GM21737 (cell line): ENCODE data around the gene GGCX.

Experiments used
- ATAC-seq: cut with Tn5 transposase; IDR thresholded peaks from one replicate; pipeline ENCODE4 v1.9.1; 2021; ENCODE audit warnings: mild to moderate bottlenecking, moderate library complexity; ENCODE audit not compliant: unreplicated experiment

GGCX gene

GRCh38 chr2:85522090-85522647 lies 39.1 kb downstream of the GGCX start:
- no peak for ATAC-seq

- no peak for ATAC-seq
Measured at GRCh38 chr2:85516653-85517389, 44.5 kb downstream of the GGCX start.

- ATAC-seq, result no peak
Measured at GRCh38 chr2:85514323-85514722, 47.0 kb downstream of the GGCX start.

GRCh38 chr2:85511008-85511811 lies 50.1 kb downstream of the GGCX start:
- ATAC-seq, result no peak

GRCh38 chr2:85506768-85507181 lies 54.5 kb downstream of the GGCX start:
- ATAC-seq, result no peak

- no peak for ATAC-seq
Measured at GRCh38 chr2:85505551-85506238, 55.6 kb downstream of the GGCX start.

- ATAC-seq, result no peak
Measured at GRCh38 chr2:85504778-85505261, 56.5 kb downstream of the GGCX start.

- ATAC-seq, result no peak
Measured at GRCh38 chr2:85503851-85504777, 57.2 kb downstream of the GGCX start.

GRCh38 chr2:85503168-85503850 lies 58.0 kb downstream of the GGCX start:
- no peak for ATAC-seq

- no peak for ATAC-seq
Measured at GRCh38 chr2:85502720-85503119, 58.6 kb downstream of the GGCX start.

- ATAC-seq, result no peak
Measured at GRCh38 chr2:85501248-85501647, 60.0 kb downstream of the GGCX start.

- no peak for ATAC-seq
Measured at GRCh38 chr2:85497944-85498630, 63.2 kb downstream of the GGCX start.

- ATAC-seq, result no peak
Measured at GRCh38 chr2:85496436-85496835, 64.9 kb downstream of the GGCX start.
